HG03159 (cell line): ENCODE data around the gene GLRA1.

Experiments
- ATAC-seq: cut with Tn5 transposase; IDR thresholded peaks from one replicate; pipeline ENCODE4 v1.9.1; 2021; ENCODE audit warnings: mild to moderate bottlenecking, moderate library complexity; ENCODE audit not compliant: unreplicated experiment

GLRA1 gene

GRCh38 chr5:151780348-151780747, 144.3 kb downstream of the GLRA1 start:
- no peak for ATAC-seq

- peak; percentile 58 for ATAC-seq
Measured at GRCh38 chr5:151779531-151780125, 145.0 kb downstream of the GLRA1 start.

DNA sequence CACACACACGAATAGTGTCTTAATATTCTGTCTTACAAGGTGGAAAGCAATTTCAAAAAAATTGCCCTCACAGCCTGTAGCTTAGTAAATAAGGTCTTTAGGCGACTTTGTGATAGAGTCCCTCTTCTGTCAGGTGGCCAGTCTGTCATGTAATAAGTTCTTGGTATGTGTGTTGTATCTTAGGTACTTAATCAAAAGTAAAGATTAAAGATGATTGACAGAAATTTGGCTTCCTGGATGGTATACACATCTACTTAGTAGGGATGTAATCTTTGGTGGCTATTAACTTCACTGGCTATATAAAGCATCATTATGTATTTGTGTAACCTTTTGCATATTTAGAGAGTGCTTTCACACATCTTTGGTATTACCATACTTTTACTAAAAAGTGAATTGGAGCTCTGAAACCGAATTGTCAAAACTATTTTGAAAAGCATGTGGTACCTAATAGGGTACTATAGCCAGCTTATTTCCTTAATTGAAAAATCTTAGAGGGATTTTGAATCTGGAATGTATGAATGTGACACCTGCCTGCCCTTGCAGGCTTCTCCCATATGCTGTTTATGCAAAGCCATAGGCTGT, 149.5 kb downstream of the GLRA1 start:
- no peak for ATAC-seq

GRCh38 chr5:151773951-151774350, 150.7 kb downstream of the GLRA1 start:
- ATAC-seq: no peak

DNA sequence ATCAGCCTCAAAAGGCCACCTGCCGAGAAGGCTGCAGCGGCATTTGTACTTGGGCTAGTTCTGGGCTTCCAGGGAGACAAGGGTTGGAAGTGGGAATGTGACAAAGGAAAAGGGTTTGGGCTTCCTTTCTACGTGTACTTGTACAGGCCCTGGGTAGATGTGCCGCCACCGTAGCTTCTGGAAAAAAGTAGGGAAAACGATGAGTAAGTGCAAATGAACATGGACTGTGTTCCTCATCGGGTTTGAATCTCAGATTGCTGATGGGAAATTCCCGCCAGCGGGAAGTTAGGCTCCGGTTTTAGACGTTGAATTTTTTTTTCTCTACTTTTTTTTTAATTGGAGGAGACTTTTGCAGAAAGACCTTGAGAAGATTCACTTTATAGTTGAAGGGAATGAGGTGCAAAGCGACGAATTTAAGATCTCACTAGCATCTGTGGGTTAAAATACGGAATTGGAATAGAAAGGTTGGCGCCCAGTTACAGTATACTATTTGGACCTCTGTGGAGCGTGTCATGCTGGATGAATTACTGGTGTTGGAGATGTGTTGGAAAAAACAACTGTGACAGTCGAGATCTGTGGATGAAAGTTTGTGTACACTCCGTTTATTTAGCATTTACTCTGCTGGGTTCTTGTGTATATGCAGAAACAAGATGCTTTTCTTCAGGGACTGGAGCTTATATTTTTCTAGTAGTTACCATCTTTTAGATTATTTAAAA, 151.6 kb downstream of the GLRA1 start:
- ATAC-seq: no peak
